Small intestine (tissue), 7 donors: ENCODE measurements around the gene SMG9. TPM values are rescaled to one million over a fixed set of nuclear protein-coding genes. Genes with fewer than 3 reads are reported as not detected.

Experiments
- DNase-seq, 2 donors: peaks; one replicate each; pipeline versions ENCODE4 v3.0.0 to v3.0.0-alpha.2; 2013
- FAIRE-seq: peaks from 2 replicates; lab custom pipeline; 2012; peaks lifted over from hg19 to GRCh38; lab: Jason Lieb, UNC
- H3K27ac ChIP-seq, 3 donors: one replicate each; pipeline ENCODE4 v1.5.1; 2013; ENCODE audit warnings: low read length in 2 of 3, mild to moderate bottlenecking in 2 of 3, control low read depth in 1 of 3, inconsistent platforms in 1 of 3, low read depth in 1 of 3, moderate library complexity in 1 of 3
- H3K27me3 ChIP-seq, 3 donors: one replicate each; pipeline ENCODE4 v1.6.1; 2013; ENCODE audit warnings: low read length in 3 of 3, inconsistent platforms in 1 of 3; ENCODE audit not compliant: control insufficient read depth in 3 of 3, insufficient read depth in 3 of 3
- H3K36me3 ChIP-seq, 3 donors: one replicate each; pipeline ENCODE4 v1.6.1; 2013; ENCODE audit warnings: low read length in 3 of 3, inconsistent platforms in 1 of 3, low read depth in 1 of 3, mild to moderate bottlenecking in 1 of 3, moderate library complexity in 1 of 3; ENCODE audit not compliant: control insufficient read depth in 3 of 3, insufficient read depth in 2 of 3
- H3K4me1 ChIP-seq, 3 donors: one replicate each; pipeline ENCODE4 v1.6.1; 2013; ENCODE audit warnings: low read length in 2 of 3, inconsistent platforms in 1 of 3, low read depth in 1 of 3, mild to moderate bottlenecking in 1 of 3, moderate library complexity in 1 of 3; ENCODE audit not compliant: control insufficient read depth in 3 of 3, insufficient read depth in 2 of 3
- H3K4me3 ChIP-seq, 3 donors: one replicate each; pipeline ENCODE4 v1.5.1; 2013; ENCODE audit warnings: low read length in 3 of 3, control low read depth in 1 of 3, inconsistent platforms in 1 of 3, low read depth in 1 of 3, mild to moderate bottlenecking in 1 of 3, moderate library complexity in 1 of 3
- H3K9me3 ChIP-seq, 2 donors: one replicate each; pipeline ENCODE4 v1.6.1; 2013; ENCODE audit warnings: low read depth in 1 of 2, low read length in 1 of 2; ENCODE audit not compliant: control insufficient read depth in 2 of 2, insufficient read depth in 1 of 2
- WGBS, 3 donors: extraction: QIAGEN DNeasy Blood & Tissue Kit; methylation state at CpG; one replicate each; pipeline ENCODE4 v1.1.7; 2013; 5-methylcytosine and 5-hydroxymethylcytosine counted together
- polyA plus RNA-seq, 4 donors: library from polyadenylated mRNA; stranded (reverse) in 3 of 4; unstranded in 1 of 4; fragments of 200-250 nt in 3 of 4; fragments of 120-200 nt in 1 of 4; gene quantifications; one replicate each; pipeline versions ENCODE4 v1.2.1 to v1.2.3, GENCODE V29; 2013
- donor health status: healthy with polysubstance abuse.
- donor health status: control.
- donor health status: control.
- donor health status: Bipolar disorder and iron deficiency.
- donor health status: healthy.

The SMG9 gene
- polyA plus RNA-seq, 4 donors = 21.3 to 32.4 (median 26.5) TPM

DNA sequence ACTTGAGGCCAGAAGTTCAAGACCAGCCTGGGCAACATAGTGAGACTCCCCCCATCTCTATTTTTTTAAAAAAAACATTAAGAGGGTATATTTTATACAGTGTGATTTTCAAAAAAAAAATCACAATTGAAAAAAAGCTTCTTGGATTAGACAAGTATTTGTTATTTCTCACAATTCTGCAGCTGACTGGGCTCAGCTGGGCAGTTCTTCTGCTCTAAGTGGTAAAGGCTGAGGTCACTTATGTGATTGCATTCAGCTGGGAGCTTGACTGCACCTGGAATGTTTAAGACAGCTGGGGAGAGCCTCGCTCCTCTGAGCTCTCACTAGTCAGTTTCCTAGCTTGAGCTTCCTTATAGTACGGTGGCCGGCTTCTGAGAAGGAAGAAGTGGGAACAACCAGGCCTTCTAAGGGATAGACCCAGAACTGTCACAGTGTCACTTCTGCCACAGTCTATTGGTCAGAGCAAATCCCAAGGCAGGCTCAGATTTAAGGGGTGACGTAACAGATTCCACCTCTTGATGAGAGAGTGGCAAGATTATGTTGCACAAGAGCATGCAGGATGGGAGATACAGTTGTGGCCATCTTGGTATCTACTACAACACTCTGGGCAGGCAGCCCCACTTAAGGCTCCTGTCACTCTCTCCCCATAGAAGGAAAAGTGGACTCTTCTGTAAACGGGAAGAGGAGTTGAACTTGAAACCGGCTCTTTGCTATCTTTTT, 58.6 kb downstream of the SMG9 start:
- H3K27me3 ChIP-seq = peaks cover 0 to 21% (median 0%) of the 10 kb centered on the region in 3 donors
- no peak overlapping the region for H3K27ac ChIP-seq
- peaks cover 2 to 20% of the 10 kb centered on the region in 2 donors for H3K9me3 ChIP-seq
- H3K36me3 ChIP-seq = no peaks in the 10 kb centered on the region
- WGBS, 3 donors = 76 to 80% (median 78%) methylated on average over 6 of the region's 6 CpGs
- peaks cover 0 to 4% (median 0%) of the 10 kb centered on the region in 3 donors for H3K4me1 ChIP-seq
- DNase-seq (no peak), FAIRE-seq (no peak)
- H3K4me3 ChIP-seq = no peak overlapping the region

DNA sequence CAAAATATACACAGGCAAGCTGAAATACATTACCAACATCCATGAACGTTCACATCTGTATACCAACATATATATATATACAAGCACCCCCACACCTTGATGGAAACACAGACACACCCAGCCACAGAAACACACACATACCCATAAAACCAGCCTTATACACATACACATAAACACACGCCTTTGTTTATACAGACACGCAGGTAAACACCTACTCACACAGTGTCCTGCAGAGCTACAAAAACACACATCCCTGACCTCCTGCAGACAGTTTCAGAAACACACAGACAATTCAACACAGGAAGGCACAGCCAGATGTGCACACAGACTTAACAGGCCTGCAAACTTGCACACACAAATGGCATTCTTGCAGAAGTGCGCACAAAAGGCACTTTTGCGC, 60.2 kb downstream of the SMG9 start:
- Histone ChIP-seq H3K4me1 (no peaks in the 10 kb centered on the region), H3K36me3 (no peaks in the 10 kb centered on the region), H3K9me3 (peaks cover 3 to 29% of the 10 kb centered on the region in 2 donors), H3K4me3 (no peak overlapping the region), H3K27ac (no peak overlapping the region), H3K27me3 (peaks cover 0 to 13% (median 0%) of the 10 kb centered on the region in 3 donors)
- 61 to 69% (median 66%) methylated on average over 5 of the region's 5 CpGs for WGBS, 3 donors
- FAIRE-seq (no peak), DNase-seq (no peak)

- 75 to 78% (median 76%) methylated on average over 4 of the region's 4 CpGs for WGBS, 3 donors
- H3K4me3 ChIP-seq = no peak overlapping the region
- H3K4me1 ChIP-seq = no peaks in the 10 kb centered on the region
- H3K9me3 ChIP-seq = peaks cover 3 to 29% of the 10 kb centered on the region in 2 donors
- FAIRE-seq (no peak), DNase-seq (no peak)
- no peak overlapping the region for H3K27ac ChIP-seq
- no peaks in the 10 kb centered on the region for H3K36me3 ChIP-seq
- peaks cover 0 to 10% (median 0%) of the 10 kb centered on the region in 3 donors for H3K27me3 ChIP-seq
Measured at GRCh38 chr19:43692877-43693276, 61.9 kb downstream of the SMG9 start.

DNA sequence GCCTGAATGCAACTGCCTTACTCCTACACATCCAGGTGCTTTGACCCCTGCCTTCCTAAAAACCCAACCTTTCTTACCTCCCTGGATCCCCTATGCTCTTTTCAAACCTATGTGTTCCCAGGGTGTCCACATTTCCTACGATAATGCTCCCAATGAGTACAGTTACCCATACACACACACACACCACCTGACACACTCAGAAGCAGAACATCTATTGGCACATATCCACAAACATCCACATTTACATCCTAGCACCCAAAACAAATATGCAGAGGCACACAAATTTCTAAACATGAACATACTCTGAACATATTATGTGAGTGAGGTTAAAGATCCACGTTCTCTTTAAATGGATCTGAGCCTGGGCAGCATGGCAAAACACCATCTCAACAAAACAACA, 62.4 kb downstream of the SMG9 start:
- Histone ChIP-seq H3K27ac (no peak overlapping the region), H3K27me3 (peaks cover 0 to 7% (median 0%) of the 10 kb centered on the region in 3 donors), H3K9me3 (peaks cover 3 to 29% of the 10 kb centered on the region in 2 donors), H3K4me1 (no peaks in the 10 kb centered on the region), H3K4me3 (no peak overlapping the region), H3K36me3 (no peaks in the 10 kb centered on the region)
- DNase-seq = no peak
- 76 to 88% (median 87%) methylated on average over 2 of the region's 2 CpGs for WGBS, 3 donors
- FAIRE-seq = no peak

DNA sequence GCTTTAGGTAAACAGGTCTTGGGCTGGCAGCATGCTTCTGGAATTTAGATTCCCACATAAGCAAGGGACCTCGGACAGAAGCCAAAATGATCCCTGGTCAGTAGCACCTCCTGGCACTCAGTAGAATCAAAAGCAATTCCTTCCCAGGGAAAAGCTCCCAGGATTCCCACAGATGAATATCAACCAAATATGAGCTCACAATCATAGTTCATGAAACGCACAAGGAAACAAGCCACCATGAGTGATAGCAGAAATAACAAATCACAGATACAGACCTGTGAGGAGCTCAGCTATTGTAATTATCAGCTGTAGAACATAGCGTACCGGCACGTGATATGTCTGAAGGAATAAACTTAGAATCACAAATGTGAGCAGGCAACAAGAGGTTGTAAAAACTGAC, 63.0 kb downstream of the SMG9 start:
- Histone ChIP-seq H3K27me3 (peaks cover 0 to 3% (median 0%) of the 10 kb centered on the region in 3 donors), H3K27ac (no peak overlapping the region), H3K4me1 (no peaks in the 10 kb centered on the region), H3K4me3 (no peak overlapping the region), H3K36me3 (no peaks in the 10 kb centered on the region), H3K9me3 (peaks cover 3 to 28% of the 10 kb centered on the region in 2 donors)
- no peak for FAIRE-seq
- no peak for DNase-seq
- 86 to 90% (median 90%) methylated on average over 5 of the region's 5 CpGs for WGBS, 3 donors

DNA sequence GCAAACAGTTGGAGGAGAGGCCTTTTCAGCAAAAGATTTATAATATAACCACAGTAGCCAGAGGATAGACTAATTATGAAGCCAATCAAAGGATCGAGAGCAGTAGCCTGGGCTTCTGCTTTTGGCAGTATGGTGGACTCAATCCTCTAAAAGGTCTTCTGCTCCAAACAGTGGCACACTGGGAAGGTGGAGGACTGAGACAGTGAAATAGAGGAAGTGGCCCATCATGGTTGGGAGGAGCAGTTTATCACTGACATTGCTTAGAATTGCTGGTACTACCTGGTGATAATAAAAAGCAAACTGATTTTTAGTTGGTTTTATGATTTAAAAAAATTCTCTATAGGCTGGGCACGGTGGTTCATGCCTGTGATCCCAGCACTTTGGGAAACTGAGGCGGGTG, 63.9 kb downstream of the SMG9 start:
- H3K27ac ChIP-seq = no peak overlapping the region
- H3K9me3 ChIP-seq = peaks cover 2 to 20% of the 10 kb centered on the region in 2 donors
- no peak overlapping the region for H3K4me3 ChIP-seq
- 87 to 94% (median 93%) methylated on average over 3 of the region's 3 CpGs for WGBS, 3 donors
- no peaks in the 10 kb centered on the region for H3K27me3 ChIP-seq
- no peaks in the 10 kb centered on the region for H3K36me3 ChIP-seq
- FAIRE-seq (no peak), DNase-seq (no peak)
- no peaks in the 10 kb centered on the region for H3K4me1 ChIP-seq

DNA sequence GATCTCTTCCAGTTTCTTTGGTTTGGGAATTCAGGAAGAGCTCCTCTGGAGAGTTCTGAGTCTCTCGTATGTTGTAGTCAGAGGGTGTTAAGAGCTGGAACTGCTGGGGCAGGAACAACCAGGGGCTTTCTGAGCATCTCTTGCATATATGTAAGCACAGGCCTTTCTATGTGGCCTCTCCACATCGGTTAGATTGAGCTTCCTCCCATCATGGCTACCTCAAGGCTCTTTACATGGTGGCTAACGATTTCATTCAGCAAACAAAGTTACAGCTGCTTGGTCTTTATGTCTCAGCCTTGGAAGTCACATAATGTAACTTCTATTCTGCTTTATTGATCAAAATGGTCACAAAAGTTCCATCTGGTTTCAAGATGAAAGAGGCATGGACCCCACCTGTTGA, 64.3 kb downstream of the SMG9 start:
- no peak overlapping the region for H3K27ac ChIP-seq
- no peaks in the 10 kb centered on the region for H3K27me3 ChIP-seq
- no peaks in the 10 kb centered on the region for H3K4me1 ChIP-seq
- WGBS, 3 donors = 50 to 59% (median 56%) methylated on average over 3 of the region's 3 CpGs
- FAIRE-seq (no peak), DNase-seq (no peak)
- no peak overlapping the region for H3K4me3 ChIP-seq
- H3K9me3 ChIP-seq = peaks cover 2 to 20% of the 10 kb centered on the region in 2 donors
- H3K36me3 ChIP-seq = no peaks in the 10 kb centered on the region

GRCh38 chr19:43688059-43688701, 66.6 kb downstream of the SMG9 start:
- no peaks in the 10 kb centered on the region for H3K36me3 ChIP-seq
- DNase-seq (no peak), FAIRE-seq (no peak)
- H3K9me3 ChIP-seq = peaks cover 2 to 20% of the 10 kb centered on the region in 2 donors
- WGBS, 3 donors = 79 to 84% (median 80%) methylated on average over 10 of the region's 10 CpGs
- H3K4me1 ChIP-seq = no peaks in the 10 kb centered on the region
- no peak overlapping the region for H3K4me3 ChIP-seq
- H3K27ac ChIP-seq = no peak overlapping the region
- H3K27me3 ChIP-seq = no peaks in the 10 kb centered on the region
